ENCODE measurements around the gene CSH2. TPM values are rescaled to one million over a fixed set of nuclear protein-coding genes. Genes with fewer than 3 reads are reported as not detected.

CSH2 gene
- total and polyA plus RNA-seq, 2 of the 8 experiments (the other 6 are each of a cell fraction or from before 2014, with no cell fraction given) = 0.43 TPM; not detected in 1

DNA sequence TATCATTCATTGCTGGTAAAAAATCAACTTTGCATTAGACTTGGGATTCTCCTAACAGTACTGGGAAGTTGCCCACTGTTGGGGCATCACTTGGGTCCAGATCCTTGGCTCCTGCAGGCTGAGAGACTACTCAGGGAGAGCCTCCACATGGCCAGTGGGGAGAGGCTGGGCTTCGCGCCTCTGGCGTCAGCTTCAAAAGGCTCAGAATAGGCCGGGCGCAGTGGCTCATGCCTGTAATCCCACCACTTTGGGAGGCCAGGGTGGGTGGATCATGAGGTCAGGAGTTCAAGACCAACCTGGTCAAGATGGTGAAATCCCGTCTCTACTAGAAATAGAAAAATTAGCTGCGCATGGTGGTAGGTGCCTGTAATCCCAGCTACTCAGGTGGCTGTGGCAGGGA is 41.0 kb upstream of the CSH2 start:
- Histone ChIP-seq H3K4ac (replicated peaks; ENCODE audit: insufficient read length, low read depth, low read length) (no peak overlapping the region), H2AFZ (ENCODE audit: low read length) (no peak overlapping the region), H2AK5ac (ENCODE audit: low read depth, low read length) (no peak overlapping the region), H4K8ac (ENCODE audit: extremely low read depth, insufficient read depth, low read length) (no peak overlapping the region), H2BK120ac (replicated peaks; ENCODE audit: low read depth, low read length) (no peak overlapping the region), H3K27ac (ENCODE audit: low read depth, low read length) (no peak overlapping the region), H3K79me1 (ENCODE audit: low read depth, low read length) (no peaks in the 10 kb centered on the region), H2BK12ac (ENCODE audit: low read depth, low read length) (no peak overlapping the region), H4K20me1 (replicated peaks in 1 of 2; ENCODE audit: control insufficient read depth in 1 of 2, insufficient read depth in 2 of 2, low read length in 2 of 2) (no peaks in the 10 kb centered on the region), H3K27me3 (replicated peaks in 1 of 4; ENCODE audit: control insufficient read depth in 3 of 4, extremely low read depth in 1 of 4, insufficient read depth in 3 of 4, low read length in 3 of 4) (no peaks in the 10 kb centered on the region), H3K23me2 (ENCODE audit: low read depth, low read length) (no peaks in the 10 kb centered on the region; the same call in 1 of the 2 replicates), H4K91ac (replicated peaks; ENCODE audit: insufficient read length, low read length) (no peak overlapping the region), H3K4me3 (ENCODE audit: extremely low read depth in 1 of 4, insufficient read depth in 2 of 4, low read depth in 3 of 4, low read length in 4 of 4) (no peak overlapping the region), H2BK5ac (ENCODE audit: low read depth, low read length) (no peak overlapping the region), H3K79me2 (ENCODE audit: control insufficient read depth in 1 of 2, insufficient read depth in 2 of 2, low read length in 2 of 2) (no peaks in the 10 kb centered on the region), H3K56ac (replicated peaks; ENCODE audit: insufficient read length, low read depth, low read length) (no peak overlapping the region), H3K9me3 (ENCODE audit: insufficient read depth in 2 of 2, low read depth in 1 of 2, low read length in 1 of 2) (no peaks in the 10 kb centered on the region), H3K14ac (ENCODE audit: insufficient read length) (no peak overlapping the region), H3K23ac (ENCODE audit: insufficient read length) (no peak overlapping the region), H3K4me1 (replicated peaks in 1 of 4; ENCODE audit: control insufficient read depth in 3 of 4, insufficient read depth in 4 of 4, low read length in 3 of 4) (peaks cover 0 to 5% (median under 1%) of the 10 kb centered on the region in 4 experiments; a peak in 3 of 7 replicates), H3K9ac (replicated peaks in 1 of 4; ENCODE audit: extremely low read depth in 1 of 4, low read depth in 3 of 4, low read length in 3 of 4) (no peak overlapping the region), H3K4me2 (ENCODE audit: insufficient read depth in 1 of 2, low read depth in 2 of 2, low read length in 2 of 2) (no peak overlapping the region), H2BK20ac (ENCODE audit: low read length) (no peak overlapping the region), H3K18ac (ENCODE audit: extremely low read depth, low read length) (no peak overlapping the region), H4K5ac (ENCODE audit: insufficient read length, low read depth, low read length) (no peak overlapping the region), H2BK15ac (ENCODE audit: low read length) (no peak overlapping the region), H3K36me3 (ENCODE audit: control insufficient read depth in 2 of 4, insufficient read depth in 4 of 4, low read length in 3 of 4) (no peaks in the 10 kb centered on the region)
- no peak for FAIRE-seq
- ChIA-PET POLR2A (ENCODE audit: partially characterized antibody) (interaction anchor here (1.1 kb wide), 1 partner anchor 35 kb away, joined by 3 read pairs; no protein-coding TSS in a partner anchor), CTCF (ENCODE audit: partially characterized antibody) (interaction anchor here (0.8 to 11.2 kb wide), 6 partner anchors 18 to 41 kb away, joined by 3 to 270 read pairs (median 90); partner anchors contain the start of genes CD79B and GH2)
- no peak for DNase-seq (ENCODE audit: low read depth in 1 of 2, low spot score in 2 of 2)
- WGBS, 2 experiments (ENCODE audit: extremely low coverage in 1 of 2, insufficient coverage in 1 of 2, insufficient read length in 1 of 2, insufficient replicate concordance in 2 of 2, low coverage in 1 of 2, low lambda C conversion rate in 2 of 2, missing lambda C conversion rate in 1 of 2) = 96% methylated on average over 7 of the region's 7 CpGs; no CpG with 5 or more reads in 1 of the 2 experiments
- TF ChIP-seq RNF2 (IDR thresholded peaks at IDR 0.05; ENCODE audit: borderline replicate concordance, low read depth, low read length, missing control alignments, poor library complexity, severe bottlenecking) = no peak

All from H1 (cell line).